ENCODE measurements around the gene RANBP17.

Gene RANBP17

DNA sequence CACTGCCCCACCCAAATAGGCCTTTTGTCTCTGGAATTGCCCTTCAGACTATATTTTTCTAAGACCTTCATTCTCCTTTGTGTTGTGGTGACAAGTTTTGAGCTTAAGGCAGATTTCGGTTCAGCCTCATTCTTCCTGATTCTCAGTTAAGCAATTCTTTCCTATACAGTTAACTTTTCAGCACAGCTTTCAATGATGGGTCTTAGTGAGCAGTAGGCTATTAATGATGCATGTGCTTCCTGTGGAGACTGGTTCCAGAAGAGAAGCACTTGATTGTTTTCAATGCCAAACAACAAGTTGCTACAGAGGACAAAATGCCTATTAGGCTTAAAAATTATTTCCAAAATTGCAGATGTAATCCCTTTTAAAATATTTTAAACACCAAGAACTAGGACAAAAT is 399.5 kb downstream of the RANBP17 start:
- no peak for TF ChIP-seq ZNF433 (tag by site-specific recombination; IDR thresholded peaks at IDR 0.05; ENCODE audit: low read depth)
- TF ChIP-seq, protein P1, sequence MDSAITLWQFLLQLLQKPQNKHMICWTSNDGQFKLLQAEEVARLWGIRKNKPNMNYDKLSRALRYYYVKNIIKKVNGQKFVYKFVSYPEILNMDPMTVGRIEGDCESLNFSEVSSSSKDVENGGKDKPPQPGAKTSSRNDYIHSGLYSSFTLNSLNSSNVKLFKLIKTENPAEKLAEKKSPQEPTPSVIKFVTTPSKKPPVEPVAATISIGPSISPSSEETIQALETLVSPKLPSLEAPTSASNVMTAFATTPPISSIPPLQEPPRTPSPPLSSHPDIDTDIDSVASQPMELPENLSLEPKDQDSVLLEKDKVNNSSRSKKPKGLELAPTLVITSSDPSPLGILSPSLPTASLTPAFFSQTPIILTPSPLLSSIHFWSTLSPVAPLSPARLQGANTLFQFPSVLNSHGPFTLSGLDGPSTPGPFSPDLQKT (IDR thresholded peaks at IDR 0.05; ENCODE audit: borderline replicate concordance, low read depth, low read length): no peak
- no peak for TF ChIP-seq ZNF654 (tag by site-specific recombination; IDR thresholded peaks at IDR 0.05; ENCODE audit: low read depth)
- no peak for TF ChIP-seq ZBTB7A (tag by site-specific recombination; IDR thresholded peaks at IDR 0.05; ENCODE audit: low read depth)
- no peak for TF ChIP-seq YY1 (tag by site-specific recombination; IDR thresholded peaks at IDR 0.05)
- no peak for TF ChIP-seq ZNF302 (tag by site-specific recombination; IDR thresholded peaks at IDR 0.05; ENCODE audit: low read depth)
- no peak for TF ChIP-seq SCRT2 (tag by site-specific recombination; IDR thresholded peaks at IDR 0.05)
- no peak for TF ChIP-seq AEBP2 (tag by site-specific recombination; IDR thresholded peaks at IDR 0.05; ENCODE audit: borderline replicate concordance)
- H3K4me1 ChIP-seq (ENCODE audit: control insufficient read depth, insufficient read depth, low read length): no peaks in the 10 kb centered on the region
- no peaks in the 10 kb centered on the region for H3K9me3 ChIP-seq (ENCODE audit: control insufficient read depth, insufficient read depth, low read depth, low read length)
- ChIA-PET POLR2A (no interaction called here), CTCF (interaction anchor here (3.8 kb wide), 1 partner anchor 11 kb away, joined by 18 read pairs; no protein-coding TSS in a partner anchor)
- no peaks in the 10 kb centered on the region for H3K36me3 ChIP-seq (ENCODE audit: control insufficient read depth in 2 of 2, insufficient read depth in 1 of 2, low read length in 2 of 2)
- no peak overlapping the region for H3K4me3 ChIP-seq (ENCODE audit: low read depth, low read length)
- H3K27ac ChIP-seq (ENCODE audit: extremely low read depth, low read depth, low read length): no peak overlapping the region

- POLR2A ChIA-PET: no interaction called here
- no peaks in the 10 kb centered on the region for H3K9me3 ChIP-seq (ENCODE audit: control insufficient read depth, insufficient read depth, low read depth, low read length)
These were observed 400.1 kb downstream of the RANBP17 start for GRCh38 chr5:171261904-171262303.

More at GRCh38 chr5:171261904-171262303, 400.1 kb downstream of the RANBP17 start:
- CTCF ChIA-PET: interaction anchor here (0.8 to 3.8 kb wide), 2 partner anchors 11 to 623 kb away, joined by 5 to 18 read pairs; no protein-coding TSS in a partner anchor
- Histone ChIP-seq H3K36me3 (ENCODE audit: control insufficient read depth in 2 of 2, insufficient read depth in 1 of 2, low read length in 2 of 2) (no peaks in the 10 kb centered on the region), H3K4me1 (ENCODE audit: control insufficient read depth, insufficient read depth, low read length) (no peaks in the 10 kb centered on the region), H3K4me3 (ENCODE audit: low read depth, low read length) (no peak overlapping the region), H3K27ac (ENCODE audit: extremely low read depth, low read depth, low read length) (no peak overlapping the region)
- TF ChIP-seq ZNF639 (tag by site-specific recombination; IDR thresholded peaks at IDR 0.05) (no peak), ZNF146 (tag by site-specific recombination; IDR thresholded peaks at IDR 0.05) (no peak), ZNF155 (tag by site-specific recombination; IDR thresholded peaks at IDR 0.05) (no peak), ZFP3 (tag by site-specific recombination; IDR thresholded peaks at IDR 0.05; ENCODE audit: low read depth) (no peak), ZNF555 (tag by site-specific recombination; conservative IDR thresholded peaks at IDR 0.05) (no peak), GLIS2 (tag by site-specific recombination; IDR thresholded peaks at IDR 0.05) (no peak), ZBTB49 (tag by site-specific recombination; IDR thresholded peaks at IDR 0.05; ENCODE audit: low read depth) (no peak), ZBTB17 (tag by site-specific recombination; IDR thresholded peaks at IDR 0.05) (no peak), ZNF561 (tag by site-specific recombination; IDR thresholded peaks at IDR 0.05; ENCODE audit: borderline replicate concordance) (no peak), YY2 (tag by site-specific recombination; IDR thresholded peaks at IDR 0.05) (no peak), FEZF1 (tag by site-specific recombination; IDR thresholded peaks at IDR 0.05) (no peak), ZNF626 (tag by site-specific recombination; IDR thresholded peaks at IDR 0.05) (no peak)
- TF ChIP-seq, protein P2, sequence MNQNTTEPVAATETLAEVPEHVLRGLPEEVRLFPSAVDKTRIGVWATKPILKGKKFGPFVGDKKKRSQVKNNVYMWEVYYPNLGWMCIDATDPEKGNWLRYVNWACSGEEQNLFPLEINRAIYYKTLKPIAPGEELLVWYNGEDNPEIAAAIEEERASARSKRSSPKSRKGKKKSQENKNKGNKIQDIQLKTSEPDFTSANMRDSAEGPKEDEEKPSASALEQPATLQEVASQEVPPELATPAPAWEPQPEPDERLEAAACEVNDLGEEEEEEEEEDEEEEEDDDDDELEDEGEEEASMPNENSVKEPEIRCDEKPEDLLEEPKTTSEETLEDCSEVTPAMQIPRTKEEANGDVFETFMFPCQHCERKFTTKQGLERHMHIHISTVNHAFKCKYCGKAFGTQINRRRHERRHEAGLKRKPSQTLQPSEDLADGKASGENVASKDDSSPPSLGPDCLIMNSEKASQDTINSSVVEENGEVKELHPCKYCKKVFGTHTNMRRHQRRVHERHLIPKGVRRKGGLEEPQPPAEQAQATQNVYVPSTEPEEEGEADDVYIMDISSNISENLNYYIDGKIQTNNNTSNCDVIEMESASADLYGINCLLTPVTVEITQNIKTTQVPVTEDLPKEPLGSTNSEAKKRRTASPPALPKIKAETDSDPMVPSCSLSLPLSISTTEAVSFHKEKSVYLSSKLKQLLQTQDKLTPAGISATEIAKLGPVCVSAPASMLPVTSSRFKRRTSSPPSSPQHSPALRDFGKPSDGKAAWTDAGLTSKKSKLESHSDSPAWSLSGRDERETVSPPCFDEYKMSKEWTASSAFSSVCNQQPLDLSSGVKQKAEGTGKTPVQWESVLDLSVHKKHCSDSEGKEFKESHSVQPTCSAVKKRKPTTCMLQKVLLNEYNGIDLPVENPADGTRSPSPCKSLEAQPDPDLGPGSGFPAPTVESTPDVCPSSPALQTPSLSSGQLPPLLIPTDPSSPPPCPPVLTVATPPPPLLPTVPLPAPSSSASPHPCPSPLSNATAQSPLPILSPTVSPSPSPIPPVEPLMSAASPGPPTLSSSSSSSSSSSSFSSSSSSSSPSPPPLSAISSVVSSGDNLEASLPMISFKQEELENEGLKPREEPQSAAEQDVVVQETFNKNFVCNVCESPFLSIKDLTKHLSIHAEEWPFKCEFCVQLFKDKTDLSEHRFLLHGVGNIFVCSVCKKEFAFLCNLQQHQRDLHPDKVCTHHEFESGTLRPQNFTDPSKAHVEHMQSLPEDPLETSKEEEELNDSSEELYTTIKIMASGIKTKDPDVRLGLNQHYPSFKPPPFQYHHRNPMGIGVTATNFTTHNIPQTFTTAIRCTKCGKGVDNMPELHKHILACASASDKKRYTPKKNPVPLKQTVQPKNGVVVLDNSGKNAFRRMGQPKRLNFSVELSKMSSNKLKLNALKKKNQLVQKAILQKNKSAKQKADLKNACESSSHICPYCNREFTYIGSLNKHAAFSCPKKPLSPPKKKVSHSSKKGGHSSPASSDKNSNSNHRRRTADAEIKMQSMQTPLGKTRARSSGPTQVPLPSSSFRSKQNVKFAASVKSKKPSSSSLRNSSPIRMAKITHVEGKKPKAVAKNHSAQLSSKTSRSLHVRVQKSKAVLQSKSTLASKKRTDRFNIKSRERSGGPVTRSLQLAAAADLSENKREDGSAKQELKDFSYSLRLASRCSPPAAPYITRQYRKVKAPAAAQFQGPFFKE (tag by site-specific recombination; IDR thresholded peaks at IDR 0.05; ENCODE audit: borderline replicate concordance): no peak
